NT2/D1 (cell line): ENCODE data around the gene WIF1.

ENCODE experiments used
- DNase-seq: peaks from one replicate; pipeline ENCODE4 v3.0.0-alpha.2; 2011; ENCODE audit warnings: low read depth, low spot score
- H3K27me3 ChIP-seq: 2 replicates; pipeline ENCODE4 v1.6.0; 2011; ENCODE audit warnings: mild to moderate bottlenecking; ENCODE audit not compliant: insufficient read length, insufficient read depth
- H3K36me3 ChIP-seq: 2 replicates; pipeline ENCODE4 v1.6.1; 2011; ENCODE audit warnings: mild to moderate bottlenecking, low read length, mixed read lengths; ENCODE audit not compliant: insufficient read depth, insufficient read length
- H3K4me1 ChIP-seq: 2 replicates; pipeline ENCODE4 v1.5.1; 2011; ENCODE audit not compliant: insufficient read depth, insufficient read length
- H3K4me3 ChIP-seq: 2 replicates; pipeline ENCODE4 v1.5.1; 2011; ENCODE audit warnings: low read depth; ENCODE audit not compliant: insufficient read length
- H3K9ac ChIP-seq: 2 replicates; pipeline ENCODE4 v1.6.0; 2011; ENCODE audit warnings: low read depth; ENCODE audit not compliant: insufficient read length
- H3K9me3 ChIP-seq: 2 replicates; pipeline ENCODE4 v1.5.1; 2011; ENCODE audit warnings: mild to moderate bottlenecking, low read length; ENCODE audit not compliant: insufficient read depth
- SUZ12 ChIP-seq: IDR thresholded peaks from 2 replicates; pipeline ENCODE4 v1.6.1; 2011; ENCODE audit not compliant: insufficient read length, insufficient read depth; ENCODE audit errors: extremely low read depth
- YY1 ChIP-seq: IDR thresholded peaks from 2 replicates; pipeline ENCODE4 v1.6.1; 2011; ENCODE audit not compliant: insufficient read length, insufficient read depth
- ZNF274 ChIP-seq: IDR thresholded peaks from 2 replicates; pipeline ENCODE4 v1.6.1; 2011; ENCODE audit warnings: mild to moderate bottlenecking, low read depth, low read length

Gene WIF1, protein sequence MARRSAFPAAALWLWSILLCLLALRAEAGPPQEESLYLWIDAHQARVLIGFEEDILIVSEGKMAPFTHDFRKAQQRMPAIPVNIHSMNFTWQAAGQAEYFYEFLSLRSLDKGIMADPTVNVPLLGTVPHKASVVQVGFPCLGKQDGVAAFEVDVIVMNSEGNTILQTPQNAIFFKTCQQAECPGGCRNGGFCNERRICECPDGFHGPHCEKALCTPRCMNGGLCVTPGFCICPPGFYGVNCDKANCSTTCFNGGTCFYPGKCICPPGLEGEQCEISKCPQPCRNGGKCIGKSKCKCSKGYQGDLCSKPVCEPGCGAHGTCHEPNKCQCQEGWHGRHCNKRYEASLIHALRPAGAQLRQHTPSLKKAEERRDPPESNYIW

DNA sequence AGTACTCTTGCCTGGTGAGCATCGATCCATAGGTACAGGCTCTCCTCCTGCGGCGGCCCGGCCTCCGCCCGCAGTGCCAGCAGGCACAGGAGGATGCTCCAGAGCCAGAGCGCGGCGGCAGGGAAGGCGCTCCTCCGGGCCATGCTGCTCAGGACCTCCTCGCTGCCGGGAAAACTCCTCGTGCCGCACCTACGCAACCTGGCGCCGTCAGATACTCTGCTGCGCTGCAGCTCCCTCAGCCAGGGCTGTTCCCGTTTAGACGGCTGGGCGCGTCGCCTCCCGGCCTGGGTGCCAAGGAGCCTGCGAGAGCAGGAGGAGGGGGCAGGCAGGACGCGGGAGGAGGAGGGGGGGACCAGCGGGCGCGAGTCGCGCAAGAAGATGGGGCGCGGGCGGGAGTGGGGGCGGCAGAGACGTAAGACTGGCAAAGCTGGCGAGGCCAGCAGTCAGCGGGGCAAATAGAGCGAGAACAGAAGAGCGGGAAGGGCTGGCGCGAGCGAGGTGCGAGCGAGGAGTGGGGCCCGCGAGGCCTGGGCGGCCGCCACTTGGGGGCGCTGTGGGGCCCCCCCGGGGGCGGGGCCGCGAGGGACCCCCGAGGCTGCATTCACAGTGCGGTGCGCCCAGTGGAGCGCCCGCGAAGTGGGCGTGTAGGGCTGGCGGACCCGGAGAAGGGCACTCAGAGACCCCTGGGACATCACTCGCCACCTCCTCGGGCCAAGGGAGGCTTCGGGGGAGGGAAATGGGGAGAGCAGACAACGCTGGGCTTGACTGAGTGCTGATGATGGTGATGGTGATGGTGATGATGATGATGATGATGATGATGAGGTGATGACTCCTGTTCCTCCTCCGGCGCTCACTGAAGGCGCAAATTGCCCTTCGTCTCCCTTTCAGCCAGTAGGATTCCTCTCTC lies at the start of gene WIF1:
Gene WIF1, minus strand, starts transcription at position 257 of the 907 bp plus-strand sequence. Its CDS starts 114 bp downstream, at position 143.
- TF ChIP-seq SUZ12 = peak; percentile 16
- TF ChIP-seq YY1 = no peak
- TF ChIP-seq ZNF274 = no peak
- peak within 1 kb of the TSS; percentile 65 for H3K9ac ChIP-seq
- H3K9me3 ChIP-seq = no peaks in the 10 kb centered on the region
- DNase-seq = peak; percentile 52
- peak within 1 kb of the TSS; percentile 33 for H3K4me3 ChIP-seq
- no peaks in the 10 kb centered on the region for H3K36me3 ChIP-seq
- H3K27me3 ChIP-seq = peaks cover 62% of the 10 kb centered on the region
- peaks cover 3% of the 10 kb centered on the region for H3K4me1 ChIP-seq

GRCh38 chr12:65170209-65170881 lies 49.2 kb upstream of the WIF1 start:
- Histone ChIP-seq H3K4me3 (peak overlapping the region; percentile 94), H3K36me3 (peaks cover 40% of the 10 kb centered on the region), H3K4me1 (no peaks in the 10 kb centered on the region), H3K9me3 (no peaks in the 10 kb centered on the region), H3K27me3 (no peaks in the 10 kb centered on the region), H3K9ac (peak overlapping the region; percentile 98)
- peak; percentile 59 for DNase-seq
- TF ChIP-seq ZNF274 (no peak), YY1 (no peak), SUZ12 (no peak)

DNA sequence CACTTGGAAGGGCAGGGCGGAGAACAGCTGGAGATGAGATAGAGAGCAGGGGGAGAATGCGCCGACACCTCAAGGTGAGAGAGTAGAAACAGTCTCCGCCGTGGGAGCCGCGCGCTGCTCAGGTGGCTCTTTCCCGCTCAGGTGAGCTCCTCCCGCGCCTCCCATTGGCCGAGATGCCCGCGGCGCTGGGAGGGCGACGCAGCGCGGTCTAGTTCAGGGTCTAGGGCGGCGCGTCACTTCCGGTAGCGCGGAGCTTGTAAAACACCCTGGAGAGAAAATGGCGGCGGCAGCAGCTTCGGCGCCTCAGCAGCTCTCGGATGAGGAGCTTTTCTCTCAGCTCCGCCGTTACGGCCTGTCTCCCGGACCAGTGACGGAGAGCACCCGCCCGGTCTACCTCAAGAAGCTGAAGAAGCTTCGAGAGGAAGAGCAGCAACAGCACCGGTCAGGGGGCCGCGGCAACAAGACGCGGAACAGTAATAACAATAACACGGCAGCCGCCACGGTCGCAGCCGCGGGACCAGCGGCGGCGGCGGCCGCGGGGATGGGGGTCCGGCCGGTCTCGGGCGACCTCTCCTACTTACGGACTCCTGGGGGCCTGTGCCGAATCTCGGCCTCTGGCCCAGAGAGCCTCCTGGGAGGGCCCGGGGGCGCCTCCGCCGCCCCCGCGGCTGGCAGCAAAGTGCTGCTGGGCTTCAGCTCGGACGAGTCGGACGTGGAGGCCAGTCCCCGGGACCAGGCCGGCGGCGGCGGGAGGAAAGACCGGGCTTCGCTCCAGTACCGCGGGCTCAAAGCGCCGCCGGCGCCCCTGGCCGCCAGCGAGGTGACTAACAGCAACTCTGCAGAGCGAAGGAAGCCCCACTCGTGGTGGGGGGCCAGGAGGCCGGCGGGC lies 48.5 kb upstream of the WIF1 start, which contains the start of gene LEMD3:
Gene LEMD3, plus strand, starts transcription at position 264 of the 889 bp plus-strand sequence. Its CDS starts 14 bp downstream, at position 278.
- H3K9ac ChIP-seq = peak within 1 kb of the TSS; percentile 98
- peak; percentile 92 for DNase-seq
- H3K4me3 ChIP-seq = peak within 1 kb of the TSS; percentile 94
- peaks cover 32% of the 10 kb centered on the region for H3K36me3 ChIP-seq
- no peaks in the 10 kb centered on the region for H3K9me3 ChIP-seq
- H3K27me3 ChIP-seq = no peaks in the 10 kb centered on the region
- TF ChIP-seq SUZ12 (no peak), ZNF274 (no peak), YY1 (peak; percentile 83)
- no peaks in the 10 kb centered on the region for H3K4me1 ChIP-seq

- Histone ChIP-seq H3K4me1 (no peaks in the 10 kb centered on the region), H3K9ac (peak overlapping the region; percentile 98), H3K36me3 (peaks cover 24% of the 10 kb centered on the region), H3K27me3 (no peaks in the 10 kb centered on the region), H3K4me3 (peak overlapping the region; percentile 94), H3K9me3 (no peaks in the 10 kb centered on the region)
- TF ChIP-seq YY1 (no peak), SUZ12 (no peak), ZNF274 (no peak)
- DNase-seq = no peak
Observed at GRCh38 chr12:65168681-65169319, 47.7 kb upstream of the WIF1 start.

- no peak for DNase-seq
- TF ChIP-seq YY1 (no peak), SUZ12 (no peak), ZNF274 (no peak)
- Histone ChIP-seq H3K9ac (no peak overlapping the region), H3K27me3 (no peaks in the 10 kb centered on the region), H3K9me3 (no peaks in the 10 kb centered on the region), H3K4me3 (no peak overlapping the region), H3K36me3 (no peaks in the 10 kb centered on the region), H3K4me1 (no peaks in the 10 kb centered on the region)
Observed at GRCh38 chr12:65164774-65165173, 43.7 kb upstream of the WIF1 start.

- Histone ChIP-seq H3K4me3 (no peak overlapping the region), H3K9me3 (no peaks in the 10 kb centered on the region)
- no peak for DNase-seq
Observed at GRCh38 chr12:65164244-65164643, 43.1 kb upstream of the WIF1 start.

More at GRCh38 chr12:65164244-65164643, 43.1 kb upstream of the WIF1 start:
- TF ChIP-seq ZNF274 = no peak
- no peak for TF ChIP-seq SUZ12
- TF ChIP-seq YY1 = no peak
- H3K9ac ChIP-seq = no peak overlapping the region
- no peaks in the 10 kb centered on the region for H3K27me3 ChIP-seq
- no peaks in the 10 kb centered on the region for H3K4me1 ChIP-seq
- H3K36me3 ChIP-seq = no peaks in the 10 kb centered on the region
